COLO668 (cell line): ENCODE data around the gene GUSB.

ENCODE experiments used
- DNase-seq: peaks from one replicate; lab custom pipeline; 2025; ENCODE audit not compliant: unreplicated experiment; lab: John Stamatoyannopoulos, UW

The GUSB gene

DNA sequence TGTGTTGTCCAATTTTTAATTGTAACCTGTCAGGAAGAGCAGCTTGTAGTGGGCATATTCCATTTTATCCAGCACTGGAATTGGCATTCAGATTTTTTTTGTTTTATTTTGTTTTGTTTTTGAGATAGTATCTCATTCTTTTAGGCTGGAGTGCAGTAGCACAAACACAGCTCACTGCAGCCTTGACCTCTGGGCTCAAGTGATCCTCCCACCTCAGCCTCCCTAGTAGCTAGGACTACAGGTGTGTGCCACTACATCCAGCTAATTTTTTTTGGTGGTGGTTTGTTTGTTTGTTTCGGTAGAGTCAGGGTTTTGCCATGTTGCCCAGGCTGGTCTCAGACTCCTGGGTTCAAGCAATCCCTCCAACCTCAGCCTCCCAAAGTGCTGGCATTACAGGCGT is 44.7 kb downstream of the GUSB start:
- DNase-seq, result no peak

DNA sequence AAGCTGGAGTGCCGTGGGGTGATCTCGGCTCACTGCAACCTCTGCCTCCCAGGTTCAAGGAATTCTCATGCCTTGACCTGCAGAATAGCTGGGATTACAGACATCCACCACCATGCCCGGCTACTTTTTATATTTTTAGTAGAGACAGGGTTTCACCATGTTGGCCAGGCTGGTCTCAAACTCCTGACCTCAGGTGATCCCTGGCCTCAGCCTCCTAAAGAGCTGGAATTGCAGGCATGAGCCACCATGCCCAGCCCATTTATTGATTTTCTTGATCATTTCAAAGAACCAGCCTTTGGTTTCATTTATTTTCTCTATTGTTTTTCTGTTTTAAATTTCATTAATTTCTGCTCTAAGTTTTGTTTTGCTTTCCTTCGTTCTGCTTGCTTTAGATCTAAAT is 50.3 kb downstream of the GUSB start:
- no peak for DNase-seq

DNA sequence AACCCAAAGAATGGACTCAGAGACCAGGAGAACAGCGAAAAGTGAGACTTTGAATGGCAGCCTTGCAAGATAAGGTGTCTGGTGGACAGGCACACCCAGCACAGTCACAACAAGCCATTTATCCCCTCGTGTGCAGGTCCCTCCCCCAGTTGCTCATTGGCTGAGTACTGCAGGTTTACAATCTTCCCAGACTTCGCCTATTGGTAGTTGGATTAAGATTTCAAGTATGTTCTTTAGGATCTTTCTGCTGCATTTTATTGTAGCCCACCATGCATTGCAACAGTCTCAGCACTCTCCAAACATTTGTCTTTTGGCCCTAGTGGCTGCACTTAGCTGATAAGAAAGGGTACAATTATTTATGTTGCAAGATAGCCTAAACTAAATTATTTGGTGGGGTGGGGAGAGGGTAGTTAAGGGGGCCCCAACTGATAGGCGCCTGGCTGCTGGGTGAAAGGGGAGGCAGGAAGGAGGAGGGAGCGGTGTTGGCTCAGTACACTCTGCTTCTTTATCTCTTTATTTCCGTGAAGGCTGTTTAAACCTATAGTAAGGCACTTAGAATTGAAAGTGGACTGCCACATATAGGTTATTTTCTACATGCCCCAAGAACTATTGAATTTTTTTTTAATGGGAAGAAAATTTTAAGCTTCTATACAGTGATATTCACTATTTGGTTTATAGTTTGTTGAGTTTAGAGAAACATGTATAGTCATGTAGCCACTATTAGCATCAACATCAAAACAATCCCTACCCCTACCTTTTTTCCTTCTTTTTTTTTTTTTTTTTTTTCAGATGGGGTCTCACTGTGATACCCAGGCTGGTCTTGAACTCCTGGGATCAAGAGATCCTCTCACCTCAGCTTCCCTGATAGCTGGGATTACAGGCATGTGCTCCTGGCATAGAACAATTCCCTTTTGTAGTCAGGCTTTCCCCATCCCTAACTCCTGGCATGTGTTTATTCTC is 54.2 kb downstream of the GUSB start:
- no peak for DNase-seq

DNA sequence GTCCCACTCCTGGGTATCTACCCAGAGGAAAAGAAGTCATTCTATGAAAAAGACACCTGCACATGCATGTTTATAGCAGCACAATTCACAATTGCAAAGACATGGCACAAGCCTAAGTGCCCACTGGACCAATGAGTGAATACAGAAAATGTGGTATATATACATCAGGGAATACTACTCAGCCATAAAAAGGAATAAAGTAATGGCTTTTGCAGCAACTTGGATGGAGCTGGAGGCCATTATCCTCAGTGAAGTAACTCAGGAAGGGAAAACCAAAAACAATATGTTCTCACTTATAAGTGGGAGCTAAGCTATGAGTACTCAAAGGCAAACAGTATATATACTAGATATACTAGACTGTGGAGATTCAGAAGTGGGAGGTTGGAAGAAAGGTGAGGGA is 55.4 kb downstream of the GUSB start:
- DNase-seq, result no peak

DNA sequence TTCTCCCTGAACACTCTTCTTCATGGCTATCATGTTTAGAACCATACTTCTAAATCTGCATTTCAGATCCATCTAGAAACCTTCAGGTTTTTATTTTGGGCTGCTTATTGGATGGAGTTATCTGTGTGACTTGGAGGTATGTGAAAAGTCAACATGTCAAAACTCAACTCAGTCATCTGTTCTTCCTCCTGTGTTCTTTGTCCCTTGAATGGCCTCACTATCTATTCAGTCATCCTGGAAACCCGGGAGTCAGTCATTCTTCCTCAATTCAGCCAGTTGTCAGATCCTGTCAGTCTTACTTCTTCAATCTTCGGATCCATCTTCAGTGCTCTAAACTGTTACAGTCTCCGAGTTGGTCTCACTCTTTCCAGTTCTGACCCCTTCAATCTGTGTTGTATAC is 57.0 kb downstream of the GUSB start:
- DNase-seq, result no peak

DNA sequence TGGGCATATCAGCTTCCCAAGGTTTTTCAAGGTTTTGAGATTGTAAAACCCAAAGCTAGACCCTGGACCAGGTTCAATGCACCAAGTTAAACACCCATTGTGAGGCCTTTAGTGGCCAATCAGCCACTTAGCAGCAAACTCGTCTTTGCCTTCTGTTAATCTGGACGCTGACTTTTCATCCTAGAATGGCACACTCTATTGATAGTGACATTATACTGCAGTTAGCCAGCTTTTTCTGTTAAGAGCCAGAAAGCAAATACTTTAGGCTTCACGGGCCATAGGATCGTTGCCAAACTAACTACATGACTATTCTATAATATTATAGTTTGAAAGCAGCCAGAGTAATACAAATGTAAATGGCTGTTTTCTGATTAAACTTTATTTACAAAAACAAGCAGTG is 57.8 kb downstream of the GUSB start:
- no peak for DNase-seq

DNA sequence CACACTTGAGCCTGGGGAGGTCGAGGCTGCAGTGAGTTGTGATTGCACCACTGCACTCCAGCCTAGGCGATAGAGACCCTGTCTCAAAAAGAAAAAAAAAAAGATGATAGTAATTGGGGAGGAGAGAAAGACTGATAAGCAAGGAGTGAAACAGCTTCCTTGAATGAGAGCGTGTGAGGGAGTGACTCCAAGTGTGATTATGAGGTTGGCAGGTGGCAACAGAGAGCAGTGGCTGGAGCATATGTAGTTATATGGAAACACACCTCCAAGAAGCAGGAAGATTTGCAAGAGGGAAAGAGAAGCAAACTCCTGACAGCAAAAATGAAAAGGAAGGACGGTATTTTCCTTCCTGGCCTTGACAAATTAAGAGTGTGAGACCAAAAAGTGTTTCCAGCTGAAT is 58.7 kb downstream of the GUSB start:
- DNase-seq, result no peak

DNA sequence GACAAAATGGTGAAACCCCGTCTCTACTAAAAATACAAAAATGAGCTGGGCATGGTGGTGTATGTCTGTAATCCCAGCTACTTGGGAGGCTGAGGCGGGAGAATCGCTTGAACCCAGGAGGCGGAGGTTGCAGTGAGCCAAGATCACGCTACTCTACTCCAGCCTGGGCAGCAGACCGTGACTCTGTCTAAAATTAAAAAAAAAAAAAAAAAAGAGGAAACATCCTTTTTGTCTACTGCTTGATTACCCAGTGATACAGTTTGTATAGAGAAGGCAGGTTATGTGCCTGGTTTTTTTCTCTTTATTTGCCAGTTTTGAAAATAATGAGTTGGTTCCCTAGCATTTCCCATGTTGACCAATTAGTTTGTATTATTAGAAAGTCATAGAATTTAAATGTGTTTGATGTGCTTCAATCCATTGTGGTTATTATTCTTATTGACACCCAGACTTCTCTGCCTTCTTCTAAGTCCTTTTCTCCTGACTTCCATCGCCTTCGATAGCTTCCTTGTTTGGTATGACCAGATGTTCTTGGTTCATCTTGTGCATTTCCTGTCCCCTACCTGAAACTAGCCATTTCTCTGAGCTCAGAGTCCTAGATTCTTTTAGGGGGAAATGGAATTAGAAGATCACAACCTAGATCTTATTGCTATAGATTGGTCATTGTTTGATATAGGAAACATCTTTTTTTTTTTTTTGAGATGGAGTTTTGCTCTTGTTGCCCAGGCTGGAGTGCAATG is 65.9 kb downstream of the GUSB start:
- DNase-seq, result no peak

DNA sequence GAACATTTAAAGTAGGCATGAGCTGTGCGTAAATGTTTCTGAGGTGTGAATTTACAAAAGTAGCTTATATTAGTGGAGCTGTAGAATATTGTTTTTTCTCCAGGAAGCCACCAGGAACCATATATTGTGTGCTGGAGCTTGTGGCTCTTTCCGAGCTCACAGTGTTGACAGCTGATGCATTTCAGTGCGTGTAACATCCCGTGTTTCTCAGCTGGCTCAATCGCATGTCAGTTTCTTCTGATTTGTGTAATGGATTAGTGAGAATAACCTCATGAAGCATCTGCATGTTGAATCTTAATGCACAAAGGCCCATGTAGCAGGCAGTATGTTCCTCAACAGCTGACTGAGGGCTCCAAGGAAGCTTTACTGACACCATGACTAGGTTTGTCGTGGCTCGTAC is 69.8 kb downstream of the GUSB start:
- DNase-seq, result no peak
